IMR-90 (cell line): ENCODE results near the gene SIGLEC7.

Source experiments
- CEBPB ChIP-seq: IDR thresholded peaks from 2 replicates; pipeline ENCODE4 v1.6.1; 2012; ENCODE audit warnings: low read depth, low read length, improper control_type of control experiment
- CTCF ChIP-seq: conservative IDR thresholded peaks from 2 replicates; pipeline ENCODE4 v1.5.1; 2012; ENCODE audit warnings: mild to moderate bottlenecking, low read depth, low read length, improper control_type of control experiment
- RAD21 ChIP-seq: IDR thresholded peaks from 2 replicates; pipeline ENCODE4 v1.6.1; 2012; ENCODE audit warnings: low read length, improper control_type of control experiment

- TF ChIP-seq RAD21 (no peak), CTCF (no peak), CEBPB (no peak)
Observed at GRCh38 chr19:51102991-51103390, 39.1 kb upstream of the SIGLEC7 start.
